ENCODE results near the gene CD101. TPM values are rescaled to one million over a fixed set of nuclear protein-coding genes. Genes with fewer than 3 reads are reported as not detected.

Gene CD101
- total RNA-seq, 1 donor from 2014 or later, result 0.74 TPM

DNA sequence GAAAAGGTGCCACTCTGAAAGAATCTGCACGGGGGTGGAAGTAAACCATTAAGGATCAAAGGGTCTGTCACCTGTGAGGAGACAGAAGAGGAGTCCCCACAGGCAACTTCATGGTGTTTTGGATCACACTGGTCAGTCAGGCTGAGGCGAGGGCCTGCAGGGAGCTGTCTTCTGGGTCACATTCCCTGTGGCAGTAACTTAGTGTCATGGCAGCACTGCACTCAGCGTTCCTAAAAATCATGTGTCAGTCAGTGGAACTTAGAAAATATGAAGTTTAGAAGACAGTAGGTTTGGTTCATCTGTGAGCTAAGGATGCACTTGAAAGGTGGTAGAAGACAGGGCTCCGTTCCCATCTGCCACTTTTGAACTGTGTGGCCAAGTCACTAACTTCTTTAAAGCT is 43.5 kb upstream of the CD101 start:
- H3K9me3 ChIP-seq (replicated peaks), result no peaks in the 10 kb centered on the region
- H3K27ac ChIP-seq (replicated peaks), result peak overlapping the region; percentile 5
- peaks cover 57% of the 10 kb centered on the region for H3K4me1 ChIP-seq

DNA sequence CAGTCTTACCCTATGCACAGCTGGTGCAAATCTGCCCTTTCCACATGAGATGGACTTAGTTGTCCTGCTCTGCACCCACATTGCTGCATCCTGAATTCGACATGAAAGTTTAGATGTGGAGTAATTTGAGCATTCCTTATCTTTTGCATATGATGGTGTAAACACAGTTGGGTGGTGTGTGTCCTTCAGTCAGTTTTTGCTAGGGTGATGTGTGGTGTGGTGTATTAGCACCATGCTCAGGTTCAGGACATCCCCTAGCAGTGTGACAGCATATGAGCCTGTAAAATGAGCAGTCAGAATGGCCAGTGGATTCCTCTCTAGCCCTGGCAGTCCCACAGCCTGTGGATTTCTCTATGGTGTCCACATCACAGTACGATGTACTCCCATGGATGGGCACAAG is 42.6 kb upstream of the CD101 start:
- Histone ChIP-seq H3K4me1 (peaks cover 48% of the 10 kb centered on the region), H3K27ac (replicated peaks) (no peak overlapping the region), H3K4me3 (no peak overlapping the region), H3K36me3 (peaks cover 23% of the 10 kb centered on the region), H3K27me3 (ENCODE audit: low read depth) (no peaks in the 10 kb centered on the region), H3K9me3 (replicated peaks) (no peaks in the 10 kb centered on the region)
- TF ChIP-seq, protein P1, sequence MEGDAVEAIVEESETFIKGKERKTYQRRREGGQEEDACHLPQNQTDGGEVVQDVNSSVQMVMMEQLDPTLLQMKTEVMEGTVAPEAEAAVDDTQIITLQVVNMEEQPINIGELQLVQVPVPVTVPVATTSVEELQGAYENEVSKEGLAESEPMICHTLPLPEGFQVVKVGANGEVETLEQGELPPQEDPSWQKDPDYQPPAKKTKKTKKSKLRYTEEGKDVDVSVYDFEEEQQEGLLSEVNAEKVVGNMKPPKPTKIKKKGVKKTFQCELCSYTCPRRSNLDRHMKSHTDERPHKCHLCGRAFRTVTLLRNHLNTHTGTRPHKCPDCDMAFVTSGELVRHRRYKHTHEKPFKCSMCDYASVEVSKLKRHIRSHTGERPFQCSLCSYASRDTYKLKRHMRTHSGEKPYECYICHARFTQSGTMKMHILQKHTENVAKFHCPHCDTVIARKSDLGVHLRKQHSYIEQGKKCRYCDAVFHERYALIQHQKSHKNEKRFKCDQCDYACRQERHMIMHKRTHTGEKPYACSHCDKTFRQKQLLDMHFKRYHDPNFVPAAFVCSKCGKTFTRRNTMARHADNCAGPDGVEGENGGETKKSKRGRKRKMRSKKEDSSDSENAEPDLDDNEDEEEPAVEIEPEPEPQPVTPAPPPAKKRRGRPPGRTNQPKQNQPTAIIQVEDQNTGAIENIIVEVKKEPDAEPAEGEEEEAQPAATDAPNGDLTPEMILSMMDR (IDR thresholded peaks at IDR 0.05; ENCODE audit: borderline replicate concordance), result no peak
- no peak for DNase-seq
- intact Hi-C loops (cut with micrococcal nuclease), result no loop called here

More for the DNA sequence above, 43.5 kb upstream of the CD101 start:
- H3K4me3 ChIP-seq, result no peak overlapping the region
- H3K36me3 ChIP-seq, result peaks cover 19% of the 10 kb centered on the region
- intact Hi-C loops (cut with micrococcal nuclease), result no loop called here
- no peak for DNase-seq
- TF ChIP-seq, protein P1 (IDR thresholded peaks at IDR 0.05; ENCODE audit: borderline replicate concordance), result no peak
- H3K27me3 ChIP-seq (ENCODE audit: low read depth), result no peaks in the 10 kb centered on the region

DNA sequence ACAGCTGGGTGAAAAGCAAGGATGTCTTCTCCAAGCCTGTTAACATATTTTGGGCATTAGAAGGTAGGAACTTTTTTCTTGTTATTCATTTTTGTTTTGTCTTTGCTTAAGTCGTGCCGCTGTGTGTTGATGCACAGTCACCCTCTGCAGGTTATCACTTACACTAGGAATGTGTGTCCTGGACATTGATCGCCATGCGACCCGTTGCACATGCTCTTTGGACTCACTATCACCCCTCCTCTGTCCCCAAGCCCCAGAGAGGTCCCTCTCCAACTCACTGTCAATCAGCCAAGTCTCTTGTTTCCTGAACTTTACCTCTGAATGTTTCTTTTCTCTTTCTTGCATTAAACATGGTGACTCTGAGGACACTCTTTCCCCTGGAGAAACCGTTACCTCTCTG is 40.0 kb upstream of the CD101 start:
- Histone ChIP-seq H3K27me3 (ENCODE audit: low read depth) (no peaks in the 10 kb centered on the region), H3K36me3 (peaks cover 47% of the 10 kb centered on the region), H3K27ac (replicated peaks) (no peak overlapping the region), H3K4me1 (peaks cover 26% of the 10 kb centered on the region), H3K4me3 (no peak overlapping the region), H3K9me3 (replicated peaks) (no peaks in the 10 kb centered on the region)
- intact Hi-C loops (cut with micrococcal nuclease), result no loop called here
- no peak for DNase-seq
- TF ChIP-seq, protein P1 (IDR thresholded peaks at IDR 0.05; ENCODE audit: borderline replicate concordance), result no peak

DNA sequence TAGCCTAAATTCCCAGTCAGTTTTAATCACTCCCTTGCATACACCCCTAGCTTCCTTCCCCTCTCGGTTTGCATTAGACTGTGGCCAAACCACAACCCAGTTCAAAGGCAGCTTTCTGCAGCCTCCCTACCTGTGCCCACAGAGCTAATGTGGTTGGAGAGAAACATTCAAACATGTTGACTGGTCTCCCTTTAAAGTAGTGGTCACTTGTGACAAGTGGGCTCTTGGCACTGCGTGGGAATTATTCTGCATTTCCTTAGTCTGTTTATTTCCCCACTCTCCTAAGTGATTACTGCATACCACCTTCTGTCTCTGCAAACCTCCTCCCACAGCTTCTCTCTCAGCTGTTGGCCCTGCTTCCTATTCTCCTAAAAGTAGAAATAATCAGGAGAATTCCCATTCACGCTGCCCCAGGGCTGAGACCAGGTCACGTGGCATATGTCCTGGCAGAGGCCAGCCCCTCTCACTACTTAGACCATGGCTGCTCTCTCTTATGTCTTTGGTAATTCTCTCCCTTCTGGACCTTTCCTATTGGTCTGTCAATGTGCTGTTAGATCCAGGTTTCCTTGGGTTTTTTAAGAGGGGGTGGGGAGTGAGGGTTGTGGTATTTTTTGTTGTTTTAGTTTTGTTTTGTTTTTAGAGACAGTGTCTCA is 38.4 kb upstream of the CD101 start:
- H3K36me3 ChIP-seq, result peaks cover 56% of the 10 kb centered on the region
- intact Hi-C loops (cut with micrococcal nuclease), result no loop called here

DNA sequence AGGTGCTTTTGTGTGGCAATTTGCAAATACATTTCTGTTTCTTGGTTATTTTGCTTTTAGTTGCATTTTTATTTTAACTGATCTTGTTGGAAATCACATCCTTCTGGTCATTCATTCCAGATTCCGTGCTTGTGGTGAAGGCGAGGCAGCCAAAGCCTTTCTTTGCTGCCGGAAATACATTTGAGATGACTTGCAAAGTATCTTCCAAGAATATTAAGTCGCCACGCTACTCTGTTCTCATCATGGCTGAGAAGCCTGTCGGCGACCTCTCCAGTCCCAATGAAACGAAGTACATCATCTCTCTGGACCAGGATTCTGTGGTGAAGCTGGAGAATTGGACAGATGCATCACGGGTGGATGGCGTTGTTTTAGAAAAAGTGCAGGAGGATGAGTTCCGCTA is 34.8 kb upstream of the CD101 start:
- no peak for DNase-seq
- Histone ChIP-seq H3K4me1 (peaks cover 8% of the 10 kb centered on the region), H3K27ac (replicated peaks) (no peak overlapping the region), H3K4me3 (no peak overlapping the region), H3K27me3 (ENCODE audit: low read depth) (no peaks in the 10 kb centered on the region), H3K9me3 (replicated peaks) (no peaks in the 10 kb centered on the region), H3K36me3 (peaks cover 49% of the 10 kb centered on the region)
- intact Hi-C loops (cut with micrococcal nuclease), result no loop called here
- TF ChIP-seq, protein P1 (IDR thresholded peaks at IDR 0.05; ENCODE audit: borderline replicate concordance), result no peak

More for the DNA sequence above, 38.4 kb upstream of the CD101 start:
- TF ChIP-seq, protein P1 (IDR thresholded peaks at IDR 0.05; ENCODE audit: borderline replicate concordance), result no peak
- Histone ChIP-seq H3K27ac (replicated peaks) (no peak overlapping the region), H3K27me3 (ENCODE audit: low read depth) (no peaks in the 10 kb centered on the region), H3K4me3 (no peak overlapping the region), H3K9me3 (replicated peaks) (no peaks in the 10 kb centered on the region), H3K4me1 (peaks cover 11% of the 10 kb centered on the region)
- DNase-seq, result no peak

All from left ventricle myocardium inferior (tissue), 1 donor.